ENCODE results near the gene ITGA8.
"Not testable (repeated sequence)": the region's sequence is repeated elsewhere in the genome, so short reads cannot be mapped to it uniquely, and the experiment has no call there.

The ITGA8 gene

DNA sequence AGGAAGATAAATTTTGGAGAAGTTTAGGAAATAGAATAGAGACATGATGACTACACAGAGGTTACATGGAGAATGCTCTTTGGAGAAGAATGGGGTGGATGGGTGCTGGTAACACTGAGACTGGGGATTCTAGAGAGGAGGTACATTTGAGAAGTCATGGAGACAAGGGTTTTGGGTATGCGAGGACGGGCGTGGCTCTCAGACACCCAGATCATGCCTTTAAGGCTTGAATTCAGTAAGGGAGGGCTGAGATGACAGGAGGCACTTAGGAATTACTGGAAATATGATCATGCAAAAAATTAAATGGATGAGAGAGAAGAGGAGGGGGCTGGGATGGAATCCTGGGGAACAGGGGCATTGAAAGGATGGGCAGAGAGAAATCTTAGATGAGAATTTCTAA is 168.8 kb downstream of the ITGA8 start:
- DNase-seq (ENCODE audit: low read depth in 2 of 2), result no peak

DNA sequence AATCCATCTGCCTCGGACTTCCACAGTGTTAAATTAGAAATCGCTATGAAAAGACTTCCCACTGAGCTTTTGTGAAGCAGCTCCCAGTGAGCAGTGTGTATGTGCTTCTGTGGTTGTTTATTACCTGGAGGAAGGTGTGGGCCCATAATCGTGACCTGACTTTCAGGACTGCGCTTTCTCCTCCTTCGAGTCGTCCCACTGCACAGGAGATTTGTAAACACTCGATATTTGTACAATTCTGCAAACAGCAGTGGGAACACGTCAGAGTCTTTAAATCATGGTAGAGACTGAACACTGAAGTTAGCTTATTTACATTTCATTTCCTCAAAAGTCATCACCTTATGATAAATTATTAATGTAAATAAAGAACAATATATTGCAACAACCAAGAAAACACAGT is 171.4 kb downstream of the ITGA8 start:
- DNase-seq (ENCODE audit: low read depth in 2 of 2), result no peak

DNA sequence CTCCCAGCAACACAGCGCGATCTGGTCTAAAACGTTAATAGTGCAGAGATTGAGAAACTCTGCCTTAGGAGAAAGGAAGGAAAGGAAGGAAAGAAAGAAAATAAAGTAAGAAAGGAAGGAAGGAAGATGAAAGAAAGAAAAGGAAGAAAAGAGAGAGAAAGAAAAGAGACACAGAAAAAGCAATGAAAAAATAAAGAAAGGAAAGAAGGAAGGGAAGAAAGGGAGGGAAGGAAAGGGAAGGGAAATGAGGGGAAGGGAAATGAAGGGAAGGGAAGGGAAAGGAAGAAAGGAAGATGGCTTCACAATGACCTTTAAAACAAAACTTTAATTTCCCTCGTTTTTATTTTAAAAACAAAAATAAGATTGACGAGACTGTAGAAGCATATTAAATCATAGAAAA is 173.1 kb downstream of the ITGA8 start:
- no peak for DNase-seq (ENCODE audit: low read depth in 2 of 2)

DNA sequence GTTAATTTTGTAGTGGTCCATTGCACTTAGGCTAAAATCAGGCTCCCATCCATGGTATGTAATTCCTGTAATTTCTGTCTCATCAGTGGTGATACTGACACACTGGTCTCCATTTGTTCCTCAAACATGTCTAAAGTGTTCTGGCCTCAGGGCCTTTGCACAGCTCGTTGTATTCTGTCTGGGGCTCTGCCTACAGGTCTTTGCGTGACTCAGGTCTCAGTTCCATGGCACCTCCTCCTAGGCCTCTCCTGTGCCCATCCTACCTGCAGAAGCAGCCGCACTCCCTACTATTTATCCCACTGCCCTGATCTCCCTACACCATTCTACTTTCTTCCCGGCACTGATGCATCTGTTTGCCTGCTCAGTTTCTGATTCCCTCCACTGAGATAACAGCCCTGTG is 173.8 kb downstream of the ITGA8 start:
- no peak for DNase-seq (ENCODE audit: low read depth in 2 of 2)

DNA sequence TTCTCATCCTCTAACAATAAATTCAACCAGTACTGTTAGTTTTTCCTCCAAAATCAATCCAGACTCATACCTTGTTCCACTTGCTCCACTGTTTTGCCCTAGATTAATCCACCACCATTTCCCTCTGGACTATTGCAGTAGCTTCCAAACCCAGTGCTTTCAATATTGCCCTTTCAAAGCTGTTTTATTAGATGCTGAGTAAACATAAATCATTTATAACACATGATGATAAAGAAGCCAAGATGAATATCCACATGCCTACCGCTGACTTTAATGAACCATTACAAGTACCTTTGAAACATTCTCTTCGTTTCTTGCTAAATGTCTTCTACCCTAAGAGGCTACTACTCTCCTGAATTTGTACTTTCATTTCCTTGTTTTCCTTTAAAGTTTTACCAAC is 174.5 kb downstream of the ITGA8 start:
- no peak for DNase-seq (ENCODE audit: low read depth in 2 of 2)

DNA sequence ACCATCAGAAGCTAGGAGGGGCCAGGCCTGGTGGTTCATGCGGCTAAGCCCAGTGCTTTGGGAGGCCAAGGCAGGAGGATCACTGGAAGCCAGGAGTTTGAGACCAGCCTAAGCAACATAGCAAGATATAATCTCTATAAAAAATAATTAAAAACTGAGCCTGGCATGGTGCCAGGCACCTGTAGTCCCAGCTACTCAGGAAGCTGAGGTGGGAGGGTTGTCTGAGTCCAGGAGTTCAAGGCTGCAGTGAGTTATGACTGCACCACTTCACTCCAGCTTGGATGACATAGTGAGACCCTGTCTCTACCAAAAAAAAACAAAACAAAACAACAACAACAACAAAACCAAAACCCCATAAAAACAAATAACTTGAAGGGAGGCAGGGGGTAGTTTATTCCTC is 175.7 kb downstream of the ITGA8 start:
- DNase-seq (ENCODE audit: low read depth in 2 of 2), result no peak

DNA sequence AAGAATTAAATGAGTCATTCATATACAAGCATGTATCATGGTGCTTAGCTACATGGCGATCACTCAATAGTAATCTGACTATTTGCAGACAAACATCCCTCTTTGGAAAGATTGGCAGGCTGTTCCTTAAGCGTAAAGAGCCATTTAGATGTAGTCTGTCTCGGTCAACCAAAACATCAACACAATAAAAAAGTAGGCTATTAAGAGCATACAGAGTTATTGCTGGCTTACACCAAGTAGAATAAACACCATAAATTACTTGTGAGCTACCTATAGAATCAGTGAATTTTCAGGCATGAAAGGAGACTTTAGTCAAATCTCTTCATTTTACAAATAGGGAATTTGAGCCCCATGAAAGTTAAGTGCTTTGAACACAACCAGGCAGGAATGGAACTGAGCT is 176.9 kb downstream of the ITGA8 start:
- DNase-seq (ENCODE audit: low read depth in 2 of 2), result no peak

DNA sequence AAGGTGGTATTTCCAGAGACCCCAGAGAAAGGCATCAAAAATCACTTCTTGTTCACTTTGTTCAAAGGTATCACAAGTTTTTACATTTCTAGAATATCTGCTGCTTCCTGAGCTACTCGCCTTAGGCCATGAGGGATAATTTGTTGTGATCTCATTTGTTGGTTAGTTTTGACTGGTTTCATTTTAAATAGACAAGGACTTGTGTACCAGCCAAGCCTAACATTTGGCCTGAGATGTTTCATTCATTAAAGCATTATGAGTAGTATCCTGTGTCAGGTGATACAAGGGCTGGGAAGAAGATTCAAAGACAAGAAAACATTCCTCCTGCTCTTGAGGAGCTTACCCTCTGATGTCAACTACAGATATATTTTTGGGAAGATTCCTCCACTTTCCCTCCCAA is 178.3 kb downstream of the ITGA8 start:
- no peak for DNase-seq (ENCODE audit: low read depth in 2 of 2)

DNA sequence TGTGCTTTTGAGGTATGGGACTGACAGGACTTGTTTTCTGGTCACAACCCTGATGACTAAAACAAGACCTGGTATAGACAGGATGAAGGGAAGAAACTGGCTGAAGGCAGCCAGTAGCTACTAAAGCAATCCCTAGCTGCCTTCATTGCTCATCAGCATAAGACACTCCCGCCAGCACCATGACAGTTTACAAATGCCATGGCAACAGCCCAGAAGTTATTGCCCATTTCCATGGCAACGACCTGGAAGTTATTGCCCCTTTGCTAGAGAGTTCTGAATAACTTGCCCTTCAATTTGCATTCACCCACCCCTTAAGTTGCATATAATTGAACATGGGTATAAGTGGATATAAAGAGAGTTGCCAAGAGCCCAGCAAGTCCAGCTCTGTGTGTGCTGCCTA is 179.0 kb downstream of the ITGA8 start:
- DNase-seq (ENCODE audit: low read depth in 2 of 2), result no peak

DNA sequence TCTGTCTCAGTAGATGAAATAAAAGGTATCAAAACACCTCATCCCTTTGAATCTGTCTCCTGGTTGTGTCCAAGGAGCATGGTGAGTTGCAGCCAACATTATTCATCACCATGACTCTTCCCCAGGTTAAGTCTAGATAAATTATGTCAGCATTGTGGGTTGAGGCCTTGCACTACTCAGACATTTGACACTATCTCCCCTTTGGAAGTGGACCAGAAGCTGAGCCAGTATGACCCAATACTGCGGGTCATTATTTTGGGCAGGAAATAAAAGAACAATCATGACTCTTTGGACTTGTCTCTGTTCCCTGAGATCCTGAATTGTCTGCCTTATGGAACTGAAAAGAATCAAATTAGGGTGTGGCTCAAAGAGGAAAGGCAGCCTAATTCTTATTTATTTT is 180.5 kb downstream of the ITGA8 start:
- DNase-seq (ENCODE audit: low read depth in 2 of 2), result no peak

DNA sequence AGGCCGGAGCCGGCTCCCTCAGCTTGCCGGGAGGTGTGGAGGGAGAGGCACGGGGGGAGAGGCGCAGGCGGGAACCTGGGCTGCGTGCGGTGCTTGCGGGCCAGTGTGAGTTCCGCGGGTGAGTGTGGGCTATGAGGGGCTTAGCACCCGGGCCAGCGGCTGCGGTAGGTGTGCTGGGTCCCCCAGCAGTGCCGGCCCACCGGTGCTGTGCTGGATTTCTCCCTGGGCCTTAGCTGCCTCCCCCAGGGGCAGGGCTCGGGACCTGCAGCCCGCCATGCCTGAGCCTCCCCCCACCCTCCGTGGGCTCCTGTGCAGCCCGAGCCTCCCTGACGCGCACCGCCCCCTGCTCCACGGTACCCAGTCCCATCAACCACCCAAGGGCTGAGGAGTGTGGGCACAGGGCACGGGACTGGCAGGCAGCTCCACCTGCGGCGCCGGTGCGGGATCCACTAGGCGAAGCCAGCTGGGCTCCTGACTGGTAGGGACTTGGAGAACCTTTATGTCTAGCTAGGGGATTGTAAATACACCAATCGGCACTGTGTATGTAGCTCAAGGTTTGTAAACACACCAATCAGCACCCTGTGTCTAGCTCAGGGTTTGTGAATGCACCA is 184.7 kb downstream of the ITGA8 start:
- not testable (repeated sequence) for DNase-seq (ENCODE audit: low read depth in 2 of 2)

DNA sequence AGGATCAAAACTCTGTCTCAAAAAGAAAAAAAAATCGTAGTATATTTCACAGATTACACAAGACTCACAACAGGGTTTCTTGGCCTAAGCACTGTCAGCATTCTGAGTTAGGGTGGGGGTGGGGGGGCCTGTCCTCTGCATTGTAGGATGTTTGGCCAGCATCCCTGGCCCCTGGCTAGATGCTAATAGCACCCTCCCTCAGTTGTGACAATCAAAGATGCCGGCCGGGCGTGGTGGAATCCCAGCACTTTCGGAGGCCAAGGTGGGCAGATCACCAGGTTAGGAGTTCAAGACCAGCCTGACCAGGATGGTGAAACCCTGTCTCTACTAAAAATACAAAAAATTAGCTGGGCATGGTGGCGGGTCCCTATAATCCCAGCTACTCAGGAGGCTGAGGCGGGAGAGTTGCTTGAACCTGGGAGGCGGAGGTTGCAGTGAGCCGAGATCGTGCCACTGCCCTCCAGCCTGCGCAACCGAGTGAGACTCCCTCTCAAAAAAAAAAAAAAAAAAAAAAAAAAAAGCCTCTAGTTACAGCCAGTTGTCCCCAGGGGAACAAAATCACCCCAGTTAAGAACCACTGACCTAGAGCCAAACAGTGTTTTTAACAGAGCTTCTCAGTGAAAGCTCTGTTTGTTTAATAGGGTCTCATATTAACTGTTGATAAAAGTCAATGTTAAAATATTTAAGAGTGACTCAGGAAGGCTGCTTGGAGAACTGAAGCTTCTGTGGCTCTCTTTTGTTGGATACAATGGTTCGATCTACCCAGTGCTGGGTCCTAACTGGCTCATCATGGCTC is 187.6 kb downstream of the ITGA8 start:
- DNase-seq (ENCODE audit: low read depth in 2 of 2), result no peak

DNA sequence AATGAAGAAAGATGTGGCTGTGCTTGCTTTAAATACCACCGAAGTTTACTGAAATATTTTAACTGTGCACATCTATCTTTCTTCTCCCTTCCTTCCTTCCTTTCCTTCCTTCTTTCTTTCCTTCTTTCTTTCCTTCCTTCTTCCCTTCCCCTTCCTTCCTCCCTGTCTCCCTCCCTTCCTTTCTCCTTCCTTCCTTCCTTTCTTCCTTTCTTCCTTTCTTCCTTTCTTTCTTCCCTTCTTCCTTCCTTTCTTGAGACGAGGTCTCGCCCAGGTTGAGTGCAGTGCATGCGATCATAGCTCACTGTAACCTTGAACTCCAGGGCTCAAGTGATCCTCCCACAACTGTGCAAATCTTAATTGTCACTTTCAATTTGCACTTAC is 190.9 kb downstream of the ITGA8 start:
- DNase-seq (ENCODE audit: low read depth in 2 of 2), result no peak

DNA sequence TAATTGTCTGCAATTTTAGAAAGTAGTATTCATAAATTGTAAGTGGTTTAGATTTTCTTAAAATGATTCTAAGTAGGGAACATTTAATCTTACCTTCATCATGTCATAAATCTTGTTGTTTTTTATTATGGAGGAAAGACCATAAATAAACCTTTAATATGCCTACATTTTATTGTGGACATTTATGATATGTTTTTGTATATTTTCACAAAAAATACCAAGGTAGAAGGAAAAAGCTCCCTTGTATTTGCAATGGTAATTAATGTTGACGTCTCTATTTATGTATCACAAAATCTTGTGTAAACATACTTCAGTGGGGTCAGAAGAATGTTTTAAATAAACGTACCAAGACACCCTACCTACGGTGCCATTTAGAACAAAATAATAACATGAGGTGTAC is 193.0 kb downstream of the ITGA8 start:
- no peak for DNase-seq (ENCODE audit: low read depth in 2 of 2)

DNA sequence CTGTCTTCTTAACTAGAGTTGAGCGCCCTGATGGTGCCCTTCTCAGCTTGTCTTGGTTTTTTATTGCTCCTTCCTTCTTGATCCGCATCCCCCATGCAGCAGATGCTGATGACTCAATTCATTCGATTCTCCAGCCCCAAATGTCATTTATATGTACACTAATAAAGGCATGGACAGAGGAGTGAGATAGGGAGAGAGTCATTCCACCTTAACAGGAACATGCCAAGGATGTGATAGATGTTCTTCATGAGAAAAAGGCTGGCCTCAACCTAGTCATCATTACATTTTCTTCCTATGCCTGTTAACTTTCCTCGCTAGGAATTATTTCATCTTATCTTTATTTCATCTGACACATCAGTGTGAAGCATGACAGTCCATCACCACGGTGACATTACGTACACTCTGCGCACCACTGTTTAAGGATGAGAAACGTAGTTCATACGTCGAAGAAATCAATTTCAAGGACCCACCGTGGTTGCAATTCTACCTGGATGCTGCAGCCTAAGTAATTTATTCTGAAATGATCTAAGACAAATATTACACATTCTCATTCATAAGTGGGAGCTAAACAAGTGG is 198.3 kb downstream of the ITGA8 start:
- no peak for DNase-seq (ENCODE audit: low read depth in 2 of 2)

DNA sequence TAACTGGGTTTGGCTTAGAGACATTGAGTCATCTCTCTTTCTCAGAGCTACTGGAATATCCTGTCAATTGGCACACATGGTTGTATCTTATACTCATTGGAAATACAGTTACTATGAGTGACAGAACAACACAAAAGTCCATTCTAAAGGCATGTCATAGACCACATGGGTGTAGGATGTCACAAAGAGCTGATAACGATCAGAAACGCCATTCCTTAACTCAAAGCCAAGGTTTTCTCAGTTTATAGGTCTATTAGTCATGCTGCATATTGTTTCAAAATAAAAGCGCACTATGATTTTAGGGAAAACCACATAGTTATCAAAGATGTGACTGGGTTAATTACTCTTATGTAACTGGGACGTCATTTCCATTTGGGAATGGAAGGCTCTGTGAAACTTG is 201.5 kb downstream of the ITGA8 start:
- DNase-seq (ENCODE audit: low read depth in 2 of 2), result no peak

DNA sequence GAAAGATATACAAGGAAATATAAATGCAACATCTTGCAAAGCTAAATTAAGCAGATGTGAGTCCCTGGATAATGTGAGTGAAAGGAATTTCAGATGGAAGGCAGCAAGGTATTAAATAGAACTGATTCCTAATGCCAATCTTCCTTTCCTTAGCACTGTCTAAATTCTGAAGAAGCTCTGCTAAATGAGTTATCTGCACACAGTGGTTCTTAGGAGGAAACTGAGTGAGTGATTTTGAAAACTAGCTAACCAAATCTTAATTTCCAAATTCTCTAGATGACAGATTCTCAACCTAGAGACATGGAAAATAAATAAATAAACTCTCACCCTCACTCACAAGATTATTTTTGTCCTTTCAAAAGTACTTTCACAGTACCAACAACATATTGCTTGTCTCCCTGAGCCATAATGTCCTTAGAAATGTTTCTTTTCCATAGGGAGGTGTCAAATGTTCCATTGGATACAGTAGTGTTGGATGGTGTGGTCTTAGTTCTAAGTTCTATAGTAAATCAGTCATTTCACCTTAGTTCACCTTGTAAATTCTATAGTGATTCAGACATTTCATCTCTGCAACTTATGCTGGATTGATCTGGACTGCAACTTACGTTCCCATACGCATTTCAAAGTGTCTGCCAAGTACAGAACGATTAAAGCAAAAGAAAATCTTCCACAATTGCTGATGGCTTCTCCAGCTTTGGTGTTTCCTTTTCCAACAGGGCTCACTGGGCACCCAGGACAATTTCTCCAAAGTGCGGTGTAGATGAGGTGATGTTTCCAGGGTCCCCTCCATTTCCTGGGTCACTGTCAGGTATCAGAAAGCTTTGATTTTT is 203.3 kb downstream of the ITGA8 start:
- no peak for DNase-seq (ENCODE audit: low read depth in 2 of 2)

DNA sequence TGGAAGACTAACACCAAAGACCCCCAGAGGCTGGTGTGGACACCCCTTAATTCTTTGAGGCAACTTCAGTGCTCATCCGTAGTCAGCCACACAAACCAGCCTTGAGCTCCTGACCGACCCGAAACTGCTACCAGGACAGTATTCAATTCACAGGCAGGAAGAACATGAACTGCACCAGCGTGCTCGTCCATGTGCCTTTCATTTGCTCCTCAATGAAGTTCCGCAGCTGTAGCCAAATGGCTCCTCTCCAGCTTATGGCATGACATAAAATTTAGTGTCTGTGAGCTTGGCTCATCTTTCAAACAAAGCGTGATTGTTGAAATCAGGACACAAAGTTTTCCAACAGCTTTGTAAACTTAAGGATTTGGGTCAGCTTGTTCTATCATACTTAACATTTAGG is 204.5 kb downstream of the ITGA8 start:
- no peak for DNase-seq (ENCODE audit: low read depth in 2 of 2)

DNA sequence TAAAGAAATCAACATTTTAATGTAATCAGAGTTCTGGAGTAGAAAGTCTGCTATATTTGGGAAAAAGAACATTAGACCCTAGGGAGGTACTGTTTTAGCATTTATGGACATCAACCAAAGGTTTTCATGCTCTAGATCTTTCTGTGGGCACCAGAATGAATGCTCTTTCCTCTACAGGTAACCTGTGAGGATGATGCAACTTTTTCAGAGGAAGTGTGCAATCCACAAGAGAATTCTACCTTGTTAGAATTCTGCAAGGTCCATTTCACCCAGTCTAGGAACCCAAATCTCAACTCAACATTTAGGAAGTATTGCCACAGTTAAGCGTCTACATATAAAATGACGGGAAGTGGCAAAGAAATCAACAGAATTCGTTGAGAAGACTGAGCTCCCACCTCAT is 208.8 kb downstream of the ITGA8 start:
- DNase-seq (ENCODE audit: low read depth in 2 of 2), result no peak

DNA sequence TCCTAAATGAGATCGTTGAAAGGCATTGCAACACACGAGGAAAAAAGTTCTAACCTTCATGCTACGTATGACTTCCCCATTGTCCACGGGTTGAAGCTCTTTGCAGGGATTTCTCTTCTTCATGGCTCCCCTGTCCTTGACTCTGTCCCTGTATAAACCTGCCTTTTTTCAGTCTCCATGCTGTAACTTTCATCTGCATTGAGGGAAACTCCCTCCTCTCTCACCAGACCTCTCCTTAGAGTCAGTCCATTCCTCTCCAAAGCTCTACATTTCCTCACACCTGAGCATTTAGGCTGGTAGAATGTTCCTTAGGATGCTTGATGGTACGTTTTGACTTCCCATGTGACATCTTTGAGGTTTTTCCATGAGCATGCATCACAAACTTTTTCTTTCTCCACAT is 214.4 kb downstream of the ITGA8 start:
- DNase-seq (ENCODE audit: low read depth in 2 of 2), result no peak

DNA sequence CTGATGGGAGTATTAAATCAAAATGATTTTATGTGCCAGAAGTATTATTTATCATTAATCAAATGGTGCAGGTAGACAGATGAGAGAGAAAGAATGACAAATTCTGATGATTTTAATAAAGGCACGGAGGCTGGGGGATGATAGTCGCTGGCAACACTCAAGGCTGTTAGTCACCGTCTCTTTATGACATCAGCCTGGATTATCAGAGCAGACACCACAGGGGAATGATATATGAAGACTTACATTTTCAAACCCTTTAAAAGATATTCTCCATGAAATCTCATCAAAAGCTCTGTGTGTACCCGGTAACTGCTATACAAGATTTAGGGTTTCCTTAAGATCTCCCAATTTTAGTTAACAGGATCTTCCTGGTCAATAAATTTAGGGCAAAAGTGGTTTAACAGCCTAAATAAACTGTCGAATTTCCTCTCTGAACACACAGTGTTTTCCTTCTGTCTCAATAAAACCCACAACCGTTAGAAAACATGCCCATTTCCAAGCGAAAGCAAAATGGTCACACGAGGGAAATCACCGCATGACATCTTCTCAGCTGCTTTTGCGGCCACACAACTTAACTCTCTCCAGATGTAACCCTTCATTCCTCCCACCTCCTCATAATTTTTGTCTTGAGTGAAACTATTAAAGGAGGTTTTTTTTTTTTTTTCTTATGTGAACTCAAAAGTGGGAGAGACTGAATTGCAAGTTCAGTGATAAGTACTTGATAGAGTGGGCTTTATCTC is 215.5 kb downstream of the ITGA8 start:
- no peak for DNase-seq (ENCODE audit: low read depth in 2 of 2)
